Kasumi-1 (cell line): Measurements from ENCODE around the gene PYGM.

Experiments
- DNase-seq, 2 experiments: peaks; one replicate each; lab custom pipeline; 2025; lab: John Stamatoyannopoulos, UW

Gene PYGM

GRCh38 chr11:64753380-64754123, 6.2 kb downstream of the PYGM start:
- DNase-seq: no peak

- no peak for DNase-seq
These were observed 6.8 kb downstream of the PYGM start for GRCh38 chr11:64753019-64753379.

DNA sequence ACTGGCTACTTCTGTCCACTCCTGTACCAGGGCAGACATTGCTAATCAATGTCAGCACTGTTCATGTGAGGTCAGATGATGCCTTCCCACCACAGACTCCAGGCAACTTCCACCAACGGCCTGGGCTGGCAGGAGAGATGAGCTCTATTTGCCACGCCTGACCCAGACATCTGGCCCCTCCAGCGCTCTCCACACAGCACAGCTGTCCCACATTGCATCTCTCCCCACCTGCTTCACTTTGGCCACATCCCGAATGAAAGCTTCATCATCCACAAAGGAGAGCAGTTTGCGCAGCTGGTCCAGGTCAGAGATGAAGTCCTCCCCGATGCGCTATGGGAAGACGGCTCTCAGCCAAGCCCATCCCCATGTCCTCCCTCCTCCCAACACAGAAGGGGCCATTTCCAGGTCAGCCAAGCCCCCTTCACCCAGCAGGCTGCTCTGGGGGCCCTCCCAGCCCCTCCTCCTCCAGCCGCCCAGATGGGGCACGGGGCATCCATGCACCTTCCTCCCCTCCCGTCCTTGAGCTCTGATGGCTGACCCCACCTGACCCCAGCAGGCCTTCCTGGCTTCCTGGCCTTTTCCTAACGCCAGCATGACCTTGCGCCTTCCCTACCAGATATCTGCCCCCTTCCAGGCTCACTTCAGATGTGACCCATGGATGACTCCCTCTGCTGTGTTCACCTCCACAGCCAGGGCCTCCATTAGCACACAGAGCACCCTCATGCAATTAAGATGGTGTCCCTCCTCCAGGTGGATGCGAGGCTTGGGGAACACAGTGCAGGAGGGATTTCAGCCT, 7.4 kb downstream of the PYGM start:
- no peak for DNase-seq

DNA sequence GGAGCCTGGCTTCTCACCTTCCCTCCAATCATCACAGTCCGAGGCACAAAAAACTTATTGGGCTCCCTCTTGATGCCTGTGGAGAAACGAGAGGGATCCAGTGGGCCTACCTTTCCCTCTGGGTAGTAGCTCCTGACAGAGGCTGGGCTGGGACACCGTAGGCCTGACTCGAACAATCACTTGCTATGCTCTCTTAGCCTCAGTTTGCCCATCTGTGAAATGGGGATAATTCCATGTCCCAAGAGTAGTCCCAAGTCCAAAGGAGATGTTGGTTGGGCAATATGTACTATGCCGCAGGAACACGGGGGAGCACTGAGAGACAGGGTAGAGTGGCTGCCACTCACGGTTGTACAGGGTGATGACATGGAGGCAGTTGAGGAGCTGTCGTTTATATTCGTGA, 8.2 kb downstream of the PYGM start:
- no peak for DNase-seq

DNA sequence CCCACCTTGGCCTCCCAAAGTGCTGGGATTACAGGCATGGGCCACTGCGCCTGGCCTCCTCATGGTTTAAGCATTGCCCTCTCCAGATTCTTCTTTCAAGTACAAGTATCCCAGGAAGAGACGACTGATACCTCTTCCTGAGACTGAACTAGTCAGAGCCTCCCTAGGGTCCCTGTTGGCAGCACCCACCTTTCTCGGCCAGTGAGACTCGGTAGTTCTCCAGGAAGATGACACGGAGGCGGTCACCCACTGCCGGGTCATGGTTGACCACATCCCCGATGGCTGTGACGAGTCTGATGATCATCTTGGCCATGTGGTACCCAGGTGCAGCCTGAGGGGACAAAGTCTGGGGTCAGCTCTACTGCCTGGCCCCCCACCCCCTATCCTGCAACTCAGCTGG, 8.6 kb downstream of the PYGM start:
- DNase-seq: no peak

DNA sequence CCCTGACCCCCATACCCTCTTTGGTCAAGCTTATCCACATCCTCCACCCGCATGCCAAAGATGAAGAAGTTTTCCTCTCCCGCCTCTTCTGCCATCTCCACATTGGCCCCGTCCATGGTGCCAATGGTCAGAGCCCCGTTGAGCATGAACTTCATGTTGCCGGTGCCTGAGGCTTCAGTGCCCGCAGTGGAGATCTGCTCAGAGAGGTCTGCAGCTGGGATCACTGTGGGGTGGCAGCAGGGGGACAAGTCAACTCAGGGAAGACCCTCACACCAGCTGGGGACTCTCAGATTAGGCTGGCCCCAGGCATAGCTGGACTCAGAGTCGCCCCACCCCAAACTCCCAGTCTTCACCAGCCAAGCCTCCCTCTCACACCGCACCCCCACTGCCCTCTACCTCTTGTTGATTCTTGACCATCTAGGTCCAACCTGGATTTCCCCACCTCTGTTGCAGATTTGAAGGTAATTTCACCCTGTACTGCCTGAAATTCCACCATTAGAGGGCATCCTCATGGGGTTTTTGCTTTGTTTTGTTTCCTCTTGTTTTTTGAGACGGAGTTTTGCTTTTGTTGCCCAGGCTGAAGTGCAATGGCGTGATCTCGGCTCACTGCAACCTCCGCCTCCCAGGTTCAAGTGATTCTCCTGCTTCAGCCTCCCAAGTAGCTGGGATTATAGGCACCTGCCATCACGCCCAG, 9.3 kb downstream of the PYGM start:
- no peak for DNase-seq

GRCh38 chr11:64747961-64748665, 11.7 kb downstream of the PYGM start:
- no peak for DNase-seq

DNA sequence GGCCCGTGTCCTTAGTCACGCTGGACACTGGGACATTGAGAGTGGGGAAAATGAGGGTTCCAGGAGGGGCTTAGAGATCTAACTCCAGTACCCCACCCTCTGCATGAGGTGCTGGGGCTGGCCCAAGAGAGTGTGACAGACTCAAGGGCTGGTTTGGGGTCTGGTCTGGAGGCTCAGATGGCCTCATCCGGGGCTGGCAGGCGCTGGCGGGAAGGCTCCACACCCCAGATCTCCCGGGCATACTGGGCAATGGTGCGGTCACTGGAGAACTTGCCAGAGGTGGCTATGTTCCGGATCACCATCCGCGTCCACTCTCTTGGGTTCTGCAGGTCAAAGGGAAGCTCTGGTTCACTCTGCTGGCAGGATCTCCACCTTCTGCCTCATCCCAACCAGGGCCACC, 13.3 kb downstream of the PYGM start:
- DNase-seq: no peak

DNA sequence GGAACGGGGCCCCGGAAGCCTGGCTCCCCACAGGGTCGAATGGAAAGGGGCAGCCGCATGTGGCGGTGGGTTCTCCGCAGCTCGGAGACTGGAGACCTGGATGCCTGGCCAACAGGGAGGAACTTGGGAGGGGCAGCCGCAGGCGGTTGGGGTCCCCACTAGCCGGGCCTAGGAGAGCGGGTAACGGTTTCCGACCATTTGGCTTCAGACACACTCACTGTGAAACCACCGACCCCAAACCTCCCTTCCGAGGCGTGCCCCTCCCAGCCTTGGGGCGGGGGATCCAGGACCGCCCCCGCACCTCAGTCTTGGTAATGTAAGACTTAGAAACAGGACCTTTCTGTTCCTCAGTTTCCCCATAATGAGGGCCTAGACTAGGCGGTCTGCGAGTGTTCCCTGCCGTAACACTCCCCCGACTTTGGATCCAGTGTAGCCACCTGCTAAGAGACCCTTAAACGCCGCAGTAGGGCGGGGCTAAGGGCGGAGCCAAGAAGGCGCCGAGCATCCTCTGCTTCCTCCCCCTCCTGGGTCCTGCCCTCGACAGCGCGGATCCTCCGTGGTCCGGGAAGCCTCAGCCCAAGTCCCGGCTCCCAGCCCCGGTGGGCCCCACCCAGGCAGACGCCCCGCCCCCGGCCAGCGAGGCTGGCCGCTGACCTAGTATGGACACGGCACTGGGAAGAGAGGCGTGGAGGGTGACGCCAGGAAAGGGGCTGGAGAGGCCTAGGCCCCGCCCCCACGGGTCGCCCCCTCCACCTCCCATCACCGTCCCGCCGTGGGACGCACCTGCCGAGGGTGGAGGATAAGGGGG, 14.0 kb downstream of the PYGM start:
- DNase-seq: peak; percentile 62 to 64

DNA sequence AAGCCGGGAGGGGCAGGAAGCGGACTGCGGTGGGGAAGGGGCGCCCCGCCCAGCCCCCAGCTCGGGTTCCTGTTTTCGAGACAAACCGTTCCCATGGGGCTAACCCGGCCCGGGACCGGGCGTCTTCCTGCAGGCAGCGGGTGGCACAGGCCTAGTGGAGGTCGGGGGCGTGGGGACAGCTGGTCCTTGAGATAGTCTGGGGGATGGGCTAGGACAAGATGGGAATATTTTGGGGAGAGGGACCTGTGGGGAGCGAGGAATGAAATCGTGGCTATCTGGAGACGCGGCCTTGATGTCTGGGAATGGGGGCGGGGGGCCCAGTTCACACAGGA, 14.6 kb downstream of the PYGM start:
- DNase-seq: peak; percentile 82 to 87

DNA sequence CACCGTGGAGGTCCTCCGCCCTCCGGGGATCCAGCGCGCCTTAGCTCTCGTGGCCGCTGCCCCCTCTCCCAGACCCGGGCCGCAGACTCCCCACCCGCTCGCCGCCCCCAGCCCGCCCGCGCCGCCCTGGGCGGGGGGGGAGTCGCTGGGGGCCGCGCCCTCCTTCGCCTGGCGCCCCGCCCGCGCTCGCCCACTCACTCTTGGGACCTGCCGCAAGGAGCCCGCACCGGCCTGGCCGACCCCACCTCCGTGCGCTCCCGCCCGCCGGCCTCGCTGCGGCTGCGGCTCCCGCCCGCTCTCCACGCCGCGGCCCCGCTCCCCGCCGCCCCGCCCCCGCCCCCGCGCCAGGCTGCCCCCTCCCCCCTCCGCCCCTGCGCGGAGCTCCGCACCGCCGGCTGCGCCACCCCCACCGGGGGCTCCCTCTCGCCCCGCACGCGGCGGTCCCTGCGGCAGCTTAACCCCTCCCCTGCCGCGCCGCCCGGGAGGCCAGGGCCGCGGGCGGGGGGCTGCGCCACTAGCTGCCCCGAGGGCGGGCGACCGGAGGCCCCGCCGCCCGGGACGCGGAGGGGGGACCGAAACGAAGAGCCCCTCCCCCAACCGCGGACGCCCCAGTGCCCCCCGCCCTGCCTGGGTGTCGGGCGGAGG, 15.1 kb downstream of the PYGM start:
- no peak for DNase-seq

DNA sequence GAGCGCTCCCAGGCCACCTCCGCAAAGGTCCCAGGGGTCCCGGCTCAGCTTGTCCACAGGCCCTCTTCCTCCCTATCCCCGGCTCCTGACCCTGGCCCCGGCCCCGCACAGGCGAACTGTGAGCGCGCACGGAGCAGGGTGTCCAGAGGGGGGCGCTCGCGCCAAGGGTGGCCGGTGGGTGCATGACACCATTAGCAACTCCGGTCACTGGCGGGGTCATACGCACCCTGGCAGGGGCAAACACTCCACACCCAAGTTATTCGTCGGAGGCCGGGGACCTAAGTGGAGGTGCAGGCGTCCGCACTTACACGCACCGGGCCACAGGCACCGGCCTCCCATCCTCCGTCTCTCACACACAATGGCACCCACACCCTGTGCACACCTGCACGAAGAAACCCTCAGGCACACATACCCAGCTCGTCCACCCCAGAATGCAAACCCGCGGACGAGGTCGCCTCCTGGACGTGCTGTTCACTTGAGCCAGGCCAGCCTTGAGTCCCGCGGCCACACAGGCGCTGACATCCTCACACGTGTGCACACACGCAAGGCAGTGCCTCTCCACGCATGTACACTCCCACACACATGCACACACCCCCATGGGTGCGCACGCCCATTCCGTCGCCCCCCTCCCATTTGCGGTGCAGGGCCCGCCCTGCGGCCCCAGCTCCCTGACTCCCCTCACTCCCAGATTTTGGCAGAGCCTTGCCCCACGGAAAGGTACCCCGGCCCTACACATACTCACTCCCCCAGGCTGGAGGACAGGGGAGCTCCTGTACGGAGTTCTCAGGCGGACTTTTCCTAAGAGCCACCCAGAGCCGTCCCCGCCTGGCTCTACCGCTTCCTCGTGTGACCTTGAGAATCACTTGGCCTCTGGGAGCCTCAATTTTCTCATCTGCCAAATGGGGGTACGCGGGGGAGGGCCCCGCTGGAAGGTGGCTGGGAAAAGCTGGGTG, 15.9 kb downstream of the PYGM start, which contains the start of gene RASGRP2:
Gene RASGRP2, minus strand, starts transcription at position 552 of the 953 bp plus-strand sequence. CDS start 1,276 bp downstream, outside the sequence.
- DNase-seq: peak; percentile 55 to 65

GRCh38 chr11:64742889-64743590, 16.7 kb downstream of the PYGM start:
- peak; percentile 48 to 65 for DNase-seq

DNA sequence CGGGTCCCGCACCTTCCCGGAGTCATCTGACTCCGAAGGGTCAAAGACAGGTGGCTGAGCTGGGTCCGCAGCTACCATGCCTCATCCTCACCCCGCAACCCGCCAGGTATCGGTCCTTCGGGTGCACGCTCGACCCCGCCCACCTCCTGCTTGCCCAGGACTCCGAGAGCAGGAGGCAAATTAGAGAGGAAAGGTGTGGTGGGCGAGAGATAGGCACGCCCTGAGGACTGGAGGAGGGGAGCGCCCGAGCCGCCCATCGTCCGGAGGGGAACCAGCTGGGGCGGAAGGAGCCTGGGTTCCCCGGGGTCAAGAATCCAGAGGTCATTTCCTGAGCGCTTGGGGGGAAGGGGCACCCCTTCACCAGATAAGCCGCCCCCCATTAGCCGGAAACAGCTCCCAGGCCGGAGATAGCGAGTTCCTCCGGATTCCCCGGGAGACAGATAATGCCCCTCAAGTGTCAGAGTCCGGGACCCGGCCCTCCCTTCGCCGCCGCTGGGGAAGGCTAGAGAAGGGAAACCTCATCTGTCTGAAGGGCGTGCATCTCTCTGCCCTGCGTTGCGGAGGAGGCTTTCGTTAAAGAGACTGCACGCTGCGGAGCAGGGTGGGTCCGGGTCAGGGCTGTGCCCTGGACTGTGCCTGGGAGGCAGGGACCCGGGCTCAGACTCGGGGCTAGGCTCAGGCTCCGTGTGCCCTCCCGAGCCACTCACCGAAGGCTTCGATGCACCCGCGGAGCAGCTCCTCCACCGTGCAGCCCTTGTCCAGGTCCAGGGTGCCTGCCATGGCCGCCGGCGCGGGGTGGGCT, 17.5 kb downstream of the PYGM start:
- no peak for DNase-seq

DNA sequence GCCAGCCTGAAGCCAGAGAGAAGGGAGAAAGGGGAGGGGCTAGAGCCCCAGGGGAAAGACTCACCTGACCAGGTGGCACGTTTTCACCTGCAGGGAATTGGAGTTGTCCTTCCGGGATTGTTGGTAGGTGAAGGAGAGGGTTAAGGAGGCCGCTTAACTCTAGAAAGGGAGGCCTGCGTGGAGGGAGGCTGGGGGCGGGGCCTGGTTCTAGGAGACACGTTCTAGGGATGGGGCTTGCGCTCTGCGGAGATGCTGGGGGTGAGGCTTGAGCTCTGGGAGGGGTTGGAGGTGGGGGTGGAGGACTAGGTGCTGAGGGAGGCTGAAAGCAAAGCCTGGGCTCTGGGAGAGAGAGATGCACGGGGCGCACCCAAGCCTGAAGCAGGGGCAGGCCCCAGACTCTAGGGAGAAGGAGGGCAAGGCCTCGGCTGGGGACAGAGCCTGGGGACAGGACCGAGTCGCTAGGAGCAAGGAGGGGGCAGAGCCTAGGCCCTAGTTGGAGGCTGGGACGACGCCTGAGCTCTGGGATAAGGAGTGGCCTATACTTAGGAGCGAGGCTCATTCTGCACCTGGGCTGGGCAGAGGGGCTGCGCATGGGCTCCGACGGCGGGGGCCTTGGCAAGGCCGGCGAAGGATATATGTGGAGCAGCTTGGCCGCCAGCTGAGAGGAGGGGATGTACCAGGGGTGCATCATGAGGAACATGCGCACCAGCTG, 18.2 kb downstream of the PYGM start:
- DNase-seq: no peak

DNA sequence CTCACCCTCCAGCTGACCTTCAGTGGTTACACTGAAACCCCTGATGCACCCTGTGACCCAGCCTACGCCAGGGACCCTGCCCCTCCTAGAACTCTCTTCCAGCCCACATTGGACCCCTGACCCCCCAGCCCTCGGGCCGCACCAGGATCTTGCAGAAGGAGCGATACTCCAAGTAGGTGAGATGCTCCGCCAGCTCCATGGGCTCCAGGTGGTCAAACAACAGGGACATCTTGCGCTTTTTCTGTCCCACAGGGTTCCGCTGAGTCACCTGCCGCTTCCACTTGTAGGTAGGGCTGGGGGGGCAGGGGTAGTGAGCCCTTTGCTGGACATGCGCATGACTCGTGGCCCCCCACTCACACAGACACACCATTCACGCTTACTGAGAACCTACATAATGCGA, 19.9 kb downstream of the PYGM start:
- DNase-seq: no peak

GRCh38 chr11:64736654-64737053, 23.1 kb downstream of the PYGM start:
- no peak for DNase-seq
